Kidney (tissue), 22 donors: Measurements from ENCODE around the gene MST1. TPM values are rescaled to one million over a fixed set of nuclear protein-coding genes. Genes with fewer than 3 reads are reported as not detected.

Experiments used
- DNase-seq, 5 donors: peaks; one replicate each; pipeline ENCODE4 v3.0.0-alpha.2; 2013 to 2020
- FAIRE-seq: peaks from 2 replicates; lab custom pipeline; 2012; peaks lifted over from hg19 to GRCh38; lab: Jason Lieb, UNC
- H3K27ac ChIP-seq, 2 donors: one replicate each; pipeline ENCODE4 v1.7.0; 2013; ENCODE audit warnings: low read depth in 2 of 2, low read length in 2 of 2, inconsistent platforms in 1 of 2
- H3K27me3 ChIP-seq: one replicate; pipeline ENCODE4 v1.7.1; 2013; ENCODE audit warnings: low read length, inconsistent platforms; ENCODE audit not compliant: control insufficient read depth, insufficient read depth
- H3K36me3 ChIP-seq, 3 donors: one replicate each; pipeline versions ENCODE4 v1.7.0 to v1.7.1; 2013; ENCODE audit warnings: low read length in 3 of 3, control low read depth in 1 of 3, inconsistent platforms in 1 of 3; ENCODE audit not compliant: insufficient read depth in 3 of 3, control insufficient read depth in 2 of 3
- H3K4me1 ChIP-seq, 3 donors: one replicate each; pipeline versions ENCODE4 v1.7.0 to v1.7.1; 2013; ENCODE audit warnings: low read length in 3 of 3, inconsistent platforms in 1 of 3, low read depth in 1 of 3; ENCODE audit not compliant: control insufficient read depth in 2 of 3, insufficient read depth in 2 of 3
- H3K4me3 ChIP-seq, 3 donors: one replicate each; pipeline versions ENCODE4 v1.7.0 to v1.8.1; 2013; ENCODE audit warnings: low read length in 3 of 3, control low read depth in 1 of 3, inconsistent platforms in 1 of 3
- H3K9ac ChIP-seq, 3 donors: one replicate each; pipeline versions ENCODE4 v1.7.0 to v1.7.1; 2013; ENCODE audit warnings: low read length in 3 of 3, control low read depth in 1 of 3, inconsistent platforms in 1 of 3
- H3K9me3 ChIP-seq, 3 donors: one replicate each; pipeline versions ENCODE4 v1.7.0 to v1.7.1; 2013; ENCODE audit warnings: low read length in 3 of 3, control low read depth in 1 of 3, inconsistent platforms in 1 of 3; ENCODE audit not compliant: control insufficient read depth in 2 of 3, insufficient read depth in 1 of 3
- CTCF ChIP-seq: IDR thresholded peaks from 3 replicates; pipeline ENCODE4 v1.5.1; 2012; ENCODE audit warnings: mild to moderate bottlenecking, moderate library complexity, borderline replicate concordance; ENCODE audit not compliant: insufficient read depth; ENCODE audit errors: extremely low read depth
- intact Hi-C: fragments of 100-400 bp; cut with DNase I; formaldehyde crosslinking; loops from one replicate; pipeline ENCODE4 v1.11.1; 2022
- long read RNA-seq, 10 donors: library from polyadenylated mRNA in 1 of 10; unstranded in 1 of 10; transcript quantifications; one replicate each; pipeline ENCODE4 v2.0.0 and lab custom pipeline, GENCODE V29; 2021 to 2026
- polyA plus RNA-seq: library from polyadenylated mRNA; stranded (reverse); fragments of 350-450 nt; fragmentation: Illumina TruSeq; extraction: RNeasy Lipid Tissue Mini Kit (QIAGEN cat#74804); gene quantifications from one replicate; pipeline ENCODE4 v1.2.3, GENCODE V29; 2014; ENCODE audit warnings: low read depth, low replicate concordance; ENCODE audit not compliant: insufficient read depth
- total RNA-seq: library from RNA; stranded (reverse); fragmentation: NEBNext Ultra II Directional; extraction: Animal tissue kit (Norgen Biotek cat#: 25700); gene quantifications from one replicate; pipeline ENCODE4 v1.2.1, GENCODE V29; 2021
- donor health status: control.
- donor health status: control.
- donor health status: control.
- donor health status: control.
- donor health status: control.
- donor health status: DM: yes; HTN: yes; CAD: no.
- donor health status: Normal renal cell carcinoma (clear cell type).

The MST1 gene
- total RNA-seq, result 77.3 TPM
- 152 TPM for polyA plus RNA-seq
- long read RNA-seq, donor 1, partial matches to known transcripts, result 0 of 4 reads
- long read RNA-seq, donor 1, other reads (novel, unspliced or antisense), result 0 of 4 reads
- long read RNA-seq, donor 2, partial matches to known transcripts, result 10 of 12 reads
- long read RNA-seq, donor 2, other reads (novel, unspliced or antisense), result 0 of 12 reads
- long read RNA-seq, donor 3, partial matches to known transcripts, result 10 of 14 reads
- long read RNA-seq, donor 3, other reads (novel, unspliced or antisense), result 0 of 14 reads
- long read RNA-seq, donor 4, partial matches to known transcripts, result 5 of 7 reads
- long read RNA-seq, donor 4, other reads (novel, unspliced or antisense), result 0 of 7 reads
- long read RNA-seq, donor 5, result 0 reads
- long read RNA-seq, donor 6, partial matches to known transcripts, result 0 of 1 reads
- long read RNA-seq, donor 6, other reads (novel, unspliced or antisense), result 0 of 1 reads
- long read RNA-seq, donor 7, partial matches to known transcripts, result 34 of 49 reads
- long read RNA-seq, donor 7, other reads (novel, unspliced or antisense), result 13 of 49 reads
- long read RNA-seq, donor 8, result 0 reads
- long read RNA-seq, donor 9, partial matches to known transcripts, result 0 of 1 reads
- long read RNA-seq, donor 9, other reads (novel, unspliced or antisense), result 0 of 1 reads
- long read RNA-seq, donor 10, partial matches to known transcripts, result 5 of 7 reads
- long read RNA-seq, donor 10, other reads (novel, unspliced or antisense), result 0 of 7 reads

GRCh38 chr3:49689046-49689907 lies at the start of gene MST1, which contains the start of gene RNF123:
TSS of gene MST1 (minus strand) at chr3:49689474. CDS start at chr3:49688691, 783 bp downstream.
TSS of gene RNF123 (plus strand) at chr3:49689557. CDS start at chr3:49691166, 1,609 bp downstream.
- Histone ChIP-seq H3K36me3 (no peaks in the 10 kb centered on the region), H3K27ac (peak within 1 kb of the TSS; percentile 85 to 89), H3K4me3 (peak within 1 kb of the TSS; percentile 57 to 89 (median 83)), H3K9me3 (no peaks in the 10 kb centered on the region), H3K27me3 (no peaks in the 10 kb centered on the region), H3K9ac (peak within 1 kb of the TSS; percentile 58 to 96 (median 93)), H3K4me1 (peaks cover 0 to 25% (median 4%) of the 10 kb centered on the region in 3 donors)
- DNase-seq (peak; percentile 95 to 97 (median 96)), FAIRE-seq (no peak)
- intact Hi-C loops, result no loop called here
- no peak for TF ChIP-seq CTCF

GRCh38 chr3:49738067-49738713 lies 48.9 kb upstream of the MST1 start:
- no peak overlapping the region for H3K9ac ChIP-seq
- no peak for DNase-seq
- H3K9me3 ChIP-seq, result no peaks in the 10 kb centered on the region
- intact Hi-C loops, result no loop called here
- H3K36me3 ChIP-seq, result peaks cover 6 to 27% (median 20%) of the 10 kb centered on the region in 3 donors
- TF ChIP-seq CTCF, result no peak
- H3K4me1 ChIP-seq, result no peaks in the 10 kb centered on the region
- FAIRE-seq, result no peak
- no peak overlapping the region for H3K4me3 ChIP-seq
- H3K27me3 ChIP-seq, result no peaks in the 10 kb centered on the region
- no peak overlapping the region for H3K27ac ChIP-seq

- no peak for TF ChIP-seq CTCF
- no peaks in the 10 kb centered on the region for H3K9me3 ChIP-seq
- intact Hi-C loops, result no loop called here
- H3K36me3 ChIP-seq, result peaks cover 17 to 53% (median 28%) of the 10 kb centered on the region in 3 donors
- no peak overlapping the region for H3K9ac ChIP-seq
- FAIRE-seq (no peak), DNase-seq (no peak)
- H3K27me3 ChIP-seq, result no peaks in the 10 kb centered on the region
- no peaks in the 10 kb centered on the region for H3K4me1 ChIP-seq
- H3K4me3 ChIP-seq, result no peak overlapping the region
- no peak overlapping the region for H3K27ac ChIP-seq
Measured at GRCh38 chr3:49734752-49735151, 45.5 kb upstream of the MST1 start.
